NCI-H524 (cell line): ENCODE results near the gene TEAD1.

Source experiments
- DNase-seq, 2 experiments: peaks; one replicate each; lab custom pipeline; 2025; lab: John Stamatoyannopoulos, UW

TEAD1 gene

DNA sequence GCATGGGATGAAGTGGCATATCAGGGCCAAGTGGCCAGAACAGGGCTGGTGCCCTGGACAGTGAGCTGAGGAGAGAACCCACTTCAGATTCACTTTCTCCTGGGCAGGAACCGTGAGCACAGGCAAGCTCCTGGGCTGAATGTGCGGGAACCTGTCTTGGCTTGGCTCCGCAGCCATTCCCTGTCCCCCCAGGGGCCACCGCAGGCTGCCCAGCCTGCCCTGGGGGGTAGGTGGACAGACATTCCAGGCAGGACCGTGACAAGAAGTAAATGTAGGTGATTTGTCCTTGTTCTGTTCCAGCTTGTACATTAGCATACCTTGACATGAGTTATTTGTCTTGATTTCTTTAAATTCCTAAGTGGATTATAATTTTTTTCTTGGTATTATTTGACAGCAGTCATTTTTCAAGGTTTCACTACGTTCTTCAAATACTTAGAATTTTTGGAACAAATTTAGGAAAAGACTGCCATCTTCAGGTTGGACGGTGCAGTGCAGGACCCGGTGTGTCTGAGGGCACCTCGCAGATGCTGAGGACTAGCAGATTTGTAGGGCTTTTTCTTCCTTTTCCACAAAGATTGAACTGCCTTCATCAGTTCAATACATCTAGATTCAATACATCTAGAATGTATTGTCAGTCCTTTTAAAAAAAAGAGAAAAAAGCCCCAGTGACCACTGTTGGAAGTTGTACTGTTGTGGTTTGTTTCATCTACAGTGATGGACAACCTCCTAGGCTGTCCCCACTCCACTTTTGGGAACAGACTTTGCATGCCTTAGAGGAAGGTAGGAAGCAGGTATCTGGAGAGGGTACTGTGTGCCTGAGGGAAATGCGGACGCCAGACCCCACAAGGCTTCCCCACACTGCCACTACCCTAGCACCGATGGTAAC lies 219.8 kb downstream of the TEAD1 start:
- DNase-seq, result peak; percentile 38 to 50

- DNase-seq, result no peak
These were observed 223.2 kb downstream of the TEAD1 start for GRCh38 chr11:12897390-12897789.

DNA sequence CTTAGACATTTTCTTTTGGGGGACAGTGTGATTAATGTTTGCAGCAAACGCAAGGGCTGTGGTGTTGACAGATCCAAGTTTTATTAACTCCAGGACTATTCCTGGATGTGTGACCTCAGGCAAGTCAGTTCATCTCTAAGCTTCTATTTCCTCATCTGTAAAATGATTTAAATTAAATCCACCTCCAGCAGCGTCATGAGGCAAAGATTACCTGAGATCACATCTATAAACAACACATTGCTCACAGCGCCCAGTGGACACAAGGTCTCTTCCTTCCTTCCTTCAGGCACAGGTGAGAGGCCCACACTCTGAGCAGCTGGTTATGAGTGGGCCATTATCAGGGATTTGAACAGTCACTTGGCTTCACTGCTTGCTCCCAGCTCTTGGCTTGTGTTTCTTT lies 223.6 kb downstream of the TEAD1 start:
- no peak for DNase-seq

- no peak for DNase-seq
These were observed 226.3 kb downstream of the TEAD1 start for GRCh38 chr11:12900496-12900895.

GRCh38 chr11:12901272-12901671 lies 227.1 kb downstream of the TEAD1 start:
- no peak for DNase-seq

GRCh38 chr11:12901874-12902481 lies 227.8 kb downstream of the TEAD1 start:
- no peak for DNase-seq

GRCh38 chr11:12902791-12903486 lies 228.7 kb downstream of the TEAD1 start:
- no peak for DNase-seq

- no peak for DNase-seq
These were observed 231.2 kb downstream of the TEAD1 start for GRCh38 chr11:12905435-12905834.

DNA sequence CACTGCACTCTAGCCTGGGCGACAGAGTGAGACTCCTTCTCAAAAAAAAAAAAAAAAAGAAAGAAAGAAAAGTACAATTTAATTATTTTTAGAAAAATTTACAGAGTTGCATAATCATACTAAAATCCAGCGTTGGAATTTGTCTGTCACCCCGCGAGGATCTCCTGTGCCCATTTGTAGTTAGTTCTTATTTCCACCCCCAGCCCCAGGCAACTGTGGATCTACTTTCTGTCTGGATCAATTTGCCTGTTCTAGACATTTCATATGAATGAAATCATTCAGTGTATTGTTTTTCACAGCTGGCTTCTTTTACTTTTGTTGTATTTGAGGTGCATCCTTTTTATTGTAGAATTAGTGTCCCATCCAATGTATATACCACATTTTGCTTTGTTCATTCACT lies 232.3 kb downstream of the TEAD1 start:
- DNase-seq, result no peak

GRCh38 chr11:12909879-12910278 lies 235.7 kb downstream of the TEAD1 start:
- DNase-seq, result no peak

DNA sequence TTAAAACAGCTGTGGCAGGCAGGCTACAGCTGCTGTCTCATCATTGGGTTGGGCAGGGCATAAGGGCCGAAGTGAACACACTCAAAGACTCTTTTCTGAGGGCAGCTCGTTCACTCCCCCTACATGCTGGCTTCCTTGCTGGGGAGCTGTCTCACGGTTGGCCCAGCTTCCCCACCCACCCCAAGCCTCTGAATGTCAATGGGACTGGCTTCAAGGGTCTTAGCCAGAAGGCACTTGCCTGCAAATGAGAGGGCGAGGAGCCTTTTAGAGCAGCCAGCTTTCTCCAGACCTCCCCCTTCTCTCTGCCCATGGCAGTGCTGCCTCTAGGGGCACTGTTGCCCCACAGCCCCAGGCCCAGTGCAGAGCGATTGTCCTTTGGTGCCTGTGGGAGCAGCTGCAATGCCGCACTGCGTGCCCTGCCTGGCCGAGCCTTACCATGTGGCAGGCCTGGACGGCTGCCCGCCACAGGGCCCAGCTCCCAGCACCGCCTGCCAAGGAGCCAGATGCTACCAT lies 240.2 kb downstream of the TEAD1 start:
- peak; percentile 85 to 95 for DNase-seq

DNA sequence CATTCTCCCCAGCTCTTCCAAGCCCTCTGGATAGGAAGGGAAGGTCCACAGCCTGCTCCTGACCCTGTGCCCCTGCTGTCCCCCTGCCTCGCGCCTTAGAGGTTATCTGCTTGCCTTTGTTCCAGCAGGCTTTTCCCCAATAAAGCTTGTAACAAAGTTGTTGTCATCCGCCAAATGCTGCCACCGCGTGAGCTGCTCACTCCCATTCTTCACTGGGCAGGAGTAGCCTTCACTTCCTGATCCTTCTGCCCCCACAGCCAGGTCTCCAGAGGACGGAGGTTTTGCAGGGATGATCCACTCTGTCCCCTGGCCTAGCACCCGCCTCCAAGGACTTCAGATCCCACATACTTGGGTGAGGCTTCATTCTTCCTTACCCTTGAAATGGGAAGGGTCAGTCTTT lies 240.9 kb downstream of the TEAD1 start:
- no peak for DNase-seq

DNA sequence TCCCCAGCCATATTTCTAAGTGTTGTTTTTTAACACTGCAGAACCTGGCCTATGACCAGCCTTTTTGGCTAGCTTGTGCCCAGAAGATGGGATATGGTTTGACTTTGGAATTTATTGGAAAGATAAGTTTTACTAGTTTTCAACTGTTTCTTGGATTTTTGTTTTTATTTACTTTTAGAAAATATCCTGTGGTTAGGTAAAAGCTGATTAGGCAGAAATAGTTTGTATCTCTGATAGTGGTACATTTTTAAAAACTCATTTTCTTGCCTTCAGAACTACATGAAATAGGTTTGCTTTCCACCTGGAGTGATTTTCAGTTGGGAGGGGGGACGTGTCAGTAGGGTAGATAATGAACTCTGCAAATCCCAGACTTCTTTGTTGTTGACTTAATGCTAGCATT lies 243.6 kb downstream of the TEAD1 start:
- no peak for DNase-seq

GRCh38 chr11:12918667-12919066 lies 244.4 kb downstream of the TEAD1 start:
- DNase-seq, result no peak

- no peak for DNase-seq
These were observed 248.2 kb downstream of the TEAD1 start for GRCh38 chr11:12922418-12922817.

- DNase-seq, result no peak
These were observed 248.8 kb downstream of the TEAD1 start for GRCh38 chr11:12922980-12923507.

DNA sequence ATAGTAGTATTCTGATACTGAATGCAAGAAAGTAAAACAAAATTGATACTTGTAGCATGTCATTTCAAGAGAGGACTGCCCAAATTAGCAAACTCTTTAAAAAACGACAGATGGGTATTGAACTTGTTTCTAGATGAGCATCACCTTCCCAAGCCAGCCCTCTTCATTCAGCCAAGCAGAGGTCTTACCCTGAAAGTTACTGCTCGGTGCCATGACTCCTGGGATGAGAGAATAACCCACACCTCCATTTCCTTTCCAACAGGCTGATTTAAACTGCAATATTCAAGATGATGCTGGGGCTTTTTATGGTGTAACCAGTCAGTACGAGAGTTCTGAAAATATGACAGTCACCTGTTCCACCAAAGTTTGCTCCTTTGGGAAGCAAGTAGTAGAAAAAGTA lies 250.4 kb downstream of the TEAD1 start:
- no peak for DNase-seq

DNA sequence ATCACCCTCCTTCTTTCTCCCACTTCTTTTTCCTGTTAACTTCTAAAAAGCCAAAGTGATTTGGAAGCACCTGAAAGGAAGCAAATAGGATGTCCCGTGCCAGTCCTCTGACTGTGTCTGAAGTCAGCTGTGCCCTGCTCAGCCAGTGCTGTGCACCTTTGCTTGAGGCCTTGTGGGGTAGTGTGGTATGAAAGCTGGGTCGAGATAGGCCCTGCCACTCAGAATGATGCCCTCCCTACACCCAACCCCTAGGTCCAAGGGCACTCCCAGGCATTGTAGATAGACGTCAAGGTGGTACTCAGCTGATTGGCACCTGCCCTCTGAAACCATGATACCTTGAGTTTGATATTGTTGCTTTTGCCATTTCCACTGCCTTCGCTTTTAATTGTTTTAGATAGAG lies 251.3 kb downstream of the TEAD1 start:
- no peak for DNase-seq

DNA sequence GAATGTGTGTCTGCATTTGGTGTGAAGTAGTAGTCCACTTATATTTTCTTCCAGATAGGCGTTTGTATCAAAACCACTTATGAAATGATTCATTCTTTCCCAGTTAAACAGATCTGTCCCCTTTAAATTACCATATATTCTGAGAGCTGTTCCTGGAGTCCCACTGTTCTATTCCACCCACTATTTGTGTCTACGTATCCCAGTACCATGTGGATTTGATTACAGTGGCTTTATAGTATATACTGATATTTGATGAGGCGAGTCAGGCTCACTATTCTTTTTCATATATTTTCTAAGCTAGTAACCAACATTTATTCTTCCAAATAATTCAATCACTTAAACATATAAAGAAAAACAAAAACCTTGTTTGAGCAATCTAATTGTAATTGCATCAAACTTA lies 253.0 kb downstream of the TEAD1 start:
- DNase-seq, result no peak

- no peak for DNase-seq
These were observed 253.7 kb downstream of the TEAD1 start for GRCh38 chr11:12927886-12928285.

- no peak for DNase-seq
These were observed 256.6 kb downstream of the TEAD1 start for GRCh38 chr11:12930850-12931249.

DNA sequence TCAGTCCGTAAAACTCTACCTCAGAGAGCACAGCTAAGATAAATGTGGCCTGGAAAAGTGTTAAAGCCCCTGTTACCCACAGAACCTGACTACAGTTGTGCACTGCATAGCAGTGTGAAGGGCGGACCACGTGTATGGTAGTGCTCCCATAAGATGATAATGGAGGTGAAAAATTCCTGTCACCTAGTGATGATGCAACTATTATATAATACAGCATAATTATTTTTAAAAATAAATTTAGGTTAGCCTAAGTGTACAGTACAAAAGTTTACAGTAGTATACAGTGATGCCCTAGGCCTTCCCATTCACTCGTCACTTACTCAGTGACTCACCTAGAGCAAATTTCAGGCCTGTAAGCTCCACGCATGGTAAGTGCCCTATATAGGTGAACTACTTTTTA lies 258.3 kb downstream of the TEAD1 start:
- DNase-seq, result no peak

DNA sequence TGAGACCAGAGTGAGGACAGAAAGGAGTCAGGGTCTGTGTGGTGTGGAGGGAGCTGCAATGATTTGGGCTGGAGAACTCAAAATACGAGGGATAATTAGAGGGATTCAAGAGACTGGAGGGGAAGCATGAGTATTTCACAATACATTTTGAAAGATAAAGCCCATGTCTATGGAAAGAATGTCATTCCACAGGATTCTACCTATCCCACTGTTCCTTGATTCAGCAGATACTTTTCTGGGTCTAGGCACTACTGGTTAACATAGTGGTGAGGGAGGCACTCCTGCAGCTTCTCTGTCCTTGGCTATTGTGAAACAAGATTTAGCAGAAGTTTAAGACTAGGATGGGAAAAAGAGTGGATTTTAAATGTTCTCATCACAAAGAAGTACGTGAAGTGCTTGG lies 262.0 kb downstream of the TEAD1 start:
- no peak for DNase-seq
